ENCODE data around the gene TMEM204. TPM values are rescaled to one million over a fixed set of nuclear protein-coding genes. Genes with fewer than 3 reads are reported as not detected.

The TMEM204 gene
- polyA plus RNA-seq, 2 of the 4 experiments (the other 2 are of a cell fraction), result not detected

DNA sequence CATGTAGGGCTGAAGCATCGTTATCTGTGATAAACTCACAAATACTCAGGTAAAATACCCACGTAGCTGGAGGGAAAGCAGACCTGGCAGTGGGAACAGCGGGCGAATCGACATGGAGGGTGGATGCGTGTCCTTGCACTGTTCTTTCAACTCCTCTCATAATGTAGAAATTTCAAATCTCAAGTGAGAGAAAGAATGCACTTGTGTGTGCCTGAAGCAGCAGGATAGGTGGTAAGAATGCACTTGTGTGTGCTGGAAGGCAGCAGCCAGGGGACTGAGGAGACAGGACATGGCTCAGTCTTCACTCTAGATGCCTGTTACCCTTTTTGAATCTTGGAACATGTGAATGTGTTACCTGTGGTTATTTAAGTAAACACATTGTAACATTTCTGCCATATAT lies 68.0 kb downstream of the TMEM204 start:
- ATAC-seq, result no peak
- WGBS (ENCODE audit: missing lambda C conversion rate), result 92% methylated on average over 6 of the region's 6 CpGs
- no peak for FAIRE-seq
- TF ChIP-seq RCOR1 (IDR thresholded peaks at IDR 0.05; ENCODE audit: low read depth, low read length) (no peak), MYC (IDR thresholded peaks at IDR 0.05; ENCODE audit: borderline replicate concordance, low read length) (no peak), HOXB13 (CRISPR knock-in tag; IDR thresholded peaks at IDR 0.05; ENCODE audit: low read depth) (no peak), RARB (CRISPR knock-in tag; IDR thresholded peaks at IDR 0.05) (no peak)
- TF ChIP-seq, protein P1, sequence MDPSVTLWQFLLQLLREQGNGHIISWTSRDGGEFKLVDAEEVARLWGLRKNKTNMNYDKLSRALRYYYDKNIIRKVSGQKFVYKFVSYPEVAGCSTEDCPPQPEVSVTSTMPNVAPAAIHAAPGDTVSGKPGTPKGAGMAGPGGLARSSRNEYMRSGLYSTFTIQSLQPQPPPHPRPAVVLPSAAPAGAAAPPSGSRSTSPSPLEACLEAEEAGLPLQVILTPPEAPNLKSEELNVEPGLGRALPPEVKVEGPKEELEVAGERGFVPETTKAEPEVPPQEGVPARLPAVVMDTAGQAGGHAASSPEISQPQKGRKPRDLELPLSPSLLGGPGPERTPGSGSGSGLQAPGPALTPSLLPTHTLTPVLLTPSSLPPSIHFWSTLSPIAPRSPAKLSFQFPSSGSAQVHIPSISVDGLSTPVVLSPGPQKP (IDR thresholded peaks at IDR 0.05; ENCODE audit: low read depth, low read length), result no peak
- no peak overlapping the region for H3K4me2 ChIP-seq
- DNase-seq (ENCODE audit: low read depth in 1 of 2, low spot score in 1 of 2), result no peak
- POLR2A ChIA-PET, result interaction anchor here (1.5 kb wide), 1 partner anchor 10 kb away, joined by 3 read pairs; the partner anchor contains the start of gene IFT140
- no peak overlapping the region for H3K27ac ChIP-seq
- H3K4me1 ChIP-seq, result no peaks in the 10 kb centered on the region
- CTCF ChIA-PET, result interaction anchor here (1.6 to 2.4 kb wide), 2 partner anchors 104 to 122 kb away, joined by 4 to 7 read pairs; partner anchors contain the start of gene MAPK8IP3
- H3K9me3 ChIP-seq, result no peaks in the 10 kb centered on the region
- H3K4me3 ChIP-seq, result no peak overlapping the region

- Histone ChIP-seq H3K4me2 (no peak overlapping the region), H3K4me1 (no peaks in the 10 kb centered on the region), H3K27ac (no peak overlapping the region), H3K4me3 (no peak overlapping the region), H3K9me3 (no peaks in the 10 kb centered on the region)
- 92% methylated on average over 20 of the region's 20 CpGs for whole genome bisulfite sequencing (ENCODE audit: missing lambda C conversion rate)
- no peak for DNase-seq (ENCODE audit: low read depth in 1 of 2, low spot score in 1 of 2)
- no peak for ATAC-seq
- TF ChIP-seq EHMT2 (IDR thresholded peaks at IDR 0.05; ENCODE audit: low read depth) (no peak), RCOR1 (IDR thresholded peaks at IDR 0.05; ENCODE audit: low read depth, low read length) (no peak), SMC3 (IDR thresholded peaks at IDR 0.05) (no peak), RAD21 (conservative IDR thresholded peaks at IDR 0.05 in 1 of 2, IDR thresholded peaks at IDR 0.05 in 1 of 2) (no peak), NFE2L2 (conservative IDR thresholded peaks at IDR 0.05; ENCODE audit: low read length) (no peak), CEBPB (IDR thresholded peaks at IDR 0.05) (no peak), ZSCAN20 (CRISPR knock-in tag; IDR thresholded peaks at IDR 0.05) (no peak), ZC3H11A (IDR thresholded peaks at IDR 0.05) (no peak), NPAS2 (CRISPR knock-in tag; IDR thresholded peaks at IDR 0.05; ENCODE audit: borderline replicate concordance) (no peak), GATA3 (IDR thresholded peaks at IDR 0.05; ENCODE audit: borderline replicate concordance) (no peak), FOXS1 (CRISPR knock-in tag; IDR thresholded peaks at IDR 0.05) (no peak), FOSL2 (IDR thresholded peaks at IDR 0.05) (no peak), FOSL2 (CRISPR knock-in tag; IDR thresholded peaks at IDR 0.05) (no peak), MYC (IDR thresholded peaks at IDR 0.05; ENCODE audit: borderline replicate concordance, low read length) (no peak), HOXA7 (CRISPR knock-in tag; IDR thresholded peaks at IDR 0.05) (no peak)
- TF ChIP-seq, protein P1 (IDR thresholded peaks at IDR 0.05; ENCODE audit: low read depth, low read length), result no peak
- TF ChIP-seq, protein P2, sequence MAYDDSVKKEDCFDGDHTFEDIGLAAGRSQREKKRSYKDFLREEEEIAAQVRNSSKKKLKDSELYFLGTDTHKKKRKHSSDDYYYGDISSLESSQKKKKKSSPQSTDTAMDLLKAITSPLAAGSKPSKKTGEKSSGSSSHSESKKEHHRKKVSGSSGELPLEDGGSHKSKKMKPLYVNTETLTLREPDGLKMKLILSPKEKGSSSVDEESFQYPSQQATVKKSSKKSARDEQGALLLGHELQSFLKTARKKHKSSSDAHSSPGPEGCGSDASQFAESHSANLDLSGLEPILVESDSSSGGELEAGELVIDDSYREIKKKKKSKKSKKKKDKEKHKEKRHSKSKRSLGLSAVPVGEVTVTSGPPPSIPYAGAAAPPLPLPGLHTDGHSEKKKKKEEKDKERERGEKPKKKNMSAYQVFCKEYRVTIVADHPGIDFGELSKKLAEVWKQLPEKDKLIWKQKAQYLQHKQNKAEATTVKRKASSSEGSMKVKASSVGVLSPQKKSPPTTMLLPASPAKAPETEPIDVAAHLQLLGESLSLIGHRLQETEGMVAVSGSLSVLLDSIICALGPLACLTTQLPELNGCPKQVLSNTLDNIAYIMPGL (CRISPR knock-in tag; IDR thresholded peaks at IDR 0.05; ENCODE audit: borderline replicate concordance), result no peak
- FAIRE-seq, result no peak
- CTCF ChIA-PET, result interaction anchor here (1.0 to 2.4 kb wide), 4 partner anchors 16 to 153 kb away, joined by 3 to 7 read pairs (median 4); partner anchors contain the start of gene MAPK8IP3
- POLR2A ChIA-PET, result interaction anchor here (0.6 to 1.5 kb wide), 2 partner anchors 9 to 89 kb away, joined by 3 read pairs; partner anchors contain the start of gene IFT140
Observed at GRCh38 chr16:1602285-1602684, 68.8 kb downstream of the TMEM204 start.

Other genes with a start within 250 kb of the TMEM204 start
- 131 and 170 TPM in 2 replicates for gene UBE2I, start 224.0 kb upstream of the TMEM204 start, polyA plus RNA-seq (2011; rRNA removed)
- gene UBE2I, start 224.0 kb upstream of the TMEM204 start, polyA plus RNA-seq (2017; fragmentation: RNase III; extraction: RNeasy Plus Mini Kit Qiagen cat#74134 plus additional on column Dnase treatment), result 207 to 210 TPM (median 208 TPM) in 3 replicates
- 0.31 and 0.42 TPM in 2 replicates for gene BAIAP3, start 200.0 kb upstream of the TMEM204 start, polyA plus RNA-seq (2011; rRNA removed)
- gene BAIAP3, start 200.0 kb upstream of the TMEM204 start, polyA plus RNA-seq (2017; fragmentation: RNase III; extraction: RNeasy Plus Mini Kit Qiagen cat#74134 plus additional on column Dnase treatment), result 0.26 to 0.51 TPM (median 0.32 TPM) in 3 replicates
- 27.2 and 32.6 TPM in 2 replicates for gene TSR3, start 181.8 kb upstream of the TMEM204 start, polyA plus RNA-seq (2011; rRNA removed)
- gene TSR3, start 181.8 kb upstream of the TMEM204 start, polyA plus RNA-seq (2017; fragmentation: RNase III; extraction: RNeasy Plus Mini Kit Qiagen cat#74134 plus additional on column Dnase treatment), result 50.9 to 52.3 TPM (median 51.7 TPM) in 3 replicates
- 24.2 and 25.3 TPM in 2 replicates for gene GNPTG, start 181.7 kb upstream of the TMEM204 start, polyA plus RNA-seq (2011; rRNA removed)
- 21.9 to 24.2 TPM (median 23.4 TPM) in 3 replicates for gene GNPTG, start 181.7 kb upstream of the TMEM204 start, polyA plus RNA-seq (2017; fragmentation: RNase III; extraction: RNeasy Plus Mini Kit Qiagen cat#74134 plus additional on column Dnase treatment)
- 17.2 and 20.7 TPM in 2 replicates for gene UNKL, start 119.0 kb upstream of the TMEM204 start, polyA plus RNA-seq (2011; rRNA removed)
- 37.6 to 41.2 TPM (median 38.2 TPM) in 3 replicates for gene UNKL, start 119.0 kb upstream of the TMEM204 start, polyA plus RNA-seq (2017; fragmentation: RNase III; extraction: RNeasy Plus Mini Kit Qiagen cat#74134 plus additional on column Dnase treatment)
- gene UQCC4, start 112.9 kb upstream of the TMEM204 start, polyA plus RNA-seq (2011; rRNA removed), result 33.0 and 35.4 TPM in 2 replicates
- 21.5 to 23.6 TPM (median 23.0 TPM) in 3 replicates for gene UQCC4, start 112.9 kb upstream of the TMEM204 start, polyA plus RNA-seq (2017; fragmentation: RNase III; extraction: RNeasy Plus Mini Kit Qiagen cat#74134 plus additional on column Dnase treatment)
- not detected in 2 replicates for gene PERCC1, start 102.6 kb upstream of the TMEM204 start, polyA plus RNA-seq (2011; rRNA removed)
- not detected in 3 replicates for gene PERCC1, start 102.6 kb upstream of the TMEM204 start, polyA plus RNA-seq (2017; fragmentation: RNase III; extraction: RNeasy Plus Mini Kit Qiagen cat#74134 plus additional on column Dnase treatment)
- gene CCDC154, start 89.1 kb upstream of the TMEM204 start, polyA plus RNA-seq (2011; rRNA removed), result 0.16 and 0.34 TPM in 2 replicates
- 0.49 to 0.74 TPM (median 0.70 TPM) in 3 replicates for gene CCDC154, start 89.1 kb upstream of the TMEM204 start, polyA plus RNA-seq (2017; fragmentation: RNase III; extraction: RNeasy Plus Mini Kit Qiagen cat#74134 plus additional on column Dnase treatment)
- 17.2 and 19.9 TPM in 2 replicates for gene CLCN7, start 58.6 kb upstream of the TMEM204 start, polyA plus RNA-seq (2011; rRNA removed)
- gene CLCN7, start 58.6 kb upstream of the TMEM204 start, polyA plus RNA-seq (2017; fragmentation: RNase III; extraction: RNeasy Plus Mini Kit Qiagen cat#74134 plus additional on column Dnase treatment), result 51.6 to 69.7 TPM (median 62.8 TPM) in 3 replicates
- gene PTX4, start 44.7 kb upstream of the TMEM204 start, polyA plus RNA-seq (2011; rRNA removed), result not detected in 2 replicates
- 0.07 TPM in 2 of 3 replicates, not detected in the other for gene PTX4, start 44.7 kb upstream of the TMEM204 start, polyA plus RNA-seq (2017; fragmentation: RNase III; extraction: RNeasy Plus Mini Kit Qiagen cat#74134 plus additional on column Dnase treatment)
- 9.2 and 10.6 TPM in 2 replicates for gene TELO2, start 40.3 kb upstream of the TMEM204 start, polyA plus RNA-seq (2011; rRNA removed)
- gene TELO2, start 40.3 kb upstream of the TMEM204 start, polyA plus RNA-seq (2017; fragmentation: RNase III; extraction: RNeasy Plus Mini Kit Qiagen cat#74134 plus additional on column Dnase treatment), result 30.4 to 35.0 TPM (median 34.8 TPM) in 3 replicates
- gene IFT140, start 78.4 kb downstream of the TMEM204 start, polyA plus RNA-seq (2011; rRNA removed), result 6.8 and 6.9 TPM in 2 replicates
- gene IFT140, start 78.4 kb downstream of the TMEM204 start, polyA plus RNA-seq (2017; fragmentation: RNase III; extraction: RNeasy Plus Mini Kit Qiagen cat#74134 plus additional on column Dnase treatment), result 11.1 to 14.4 TPM (median 13.7 TPM) in 3 replicates
- gene CRAMP1, start 78.7 kb downstream of the TMEM204 start, polyA plus RNA-seq (2011; rRNA removed), result 6.5 and 8.6 TPM in 2 replicates
- 8.6 to 9.1 TPM (median 9.1 TPM) in 3 replicates for gene CRAMP1, start 78.7 kb downstream of the TMEM204 start, polyA plus RNA-seq (2017; fragmentation: RNase III; extraction: RNeasy Plus Mini Kit Qiagen cat#74134 plus additional on column Dnase treatment)
- gene JPT2, start 144.6 kb downstream of the TMEM204 start, polyA plus RNA-seq (2011; rRNA removed), result 91.6 and 97.6 TPM in 2 replicates
- 139 to 156 TPM (median 150 TPM) in 3 replicates for gene JPT2, start 144.6 kb downstream of the TMEM204 start, polyA plus RNA-seq (2017; fragmentation: RNase III; extraction: RNeasy Plus Mini Kit Qiagen cat#74134 plus additional on column Dnase treatment)
- gene MAPK8IP3, start 172.5 kb downstream of the TMEM204 start, polyA plus RNA-seq (2011; rRNA removed), result 12.0 and 13.4 TPM in 2 replicates
- 48.2 to 55.1 TPM (median 53.3 TPM) in 3 replicates for gene MAPK8IP3, start 172.5 kb downstream of the TMEM204 start, polyA plus RNA-seq (2017; fragmentation: RNase III; extraction: RNeasy Plus Mini Kit Qiagen cat#74134 plus additional on column Dnase treatment)
- 15.2 and 15.7 TPM in 2 replicates for gene NME3, start 237.9 kb downstream of the TMEM204 start, polyA plus RNA-seq (2011; rRNA removed)
- gene NME3, start 237.9 kb downstream of the TMEM204 start, polyA plus RNA-seq (2017; fragmentation: RNase III; extraction: RNeasy Plus Mini Kit Qiagen cat#74134 plus additional on column Dnase treatment), result 46.4 to 59.2 TPM (median 49.9 TPM) in 3 replicates
- 2.9 and 3.7 TPM in 2 replicates for gene EME2, start 239.1 kb downstream of the TMEM204 start, polyA plus RNA-seq (2011; rRNA removed)
- 13.0 to 17.3 TPM (median 16.5 TPM) in 3 replicates for gene EME2, start 239.1 kb downstream of the TMEM204 start, polyA plus RNA-seq (2017; fragmentation: RNase III; extraction: RNeasy Plus Mini Kit Qiagen cat#74134 plus additional on column Dnase treatment)
- gene MRPS34, start 239.5 kb downstream of the TMEM204 start, polyA plus RNA-seq (2011; rRNA removed), result 105 and 118 TPM in 2 replicates
- 210 to 220 TPM (median 214 TPM) in 3 replicates for gene MRPS34, start 239.5 kb downstream of the TMEM204 start, polyA plus RNA-seq (2017; fragmentation: RNase III; extraction: RNeasy Plus Mini Kit Qiagen cat#74134 plus additional on column Dnase treatment)
- 9.2 and 10.6 TPM in 2 replicates for gene SPSB3, start 248.9 kb downstream of the TMEM204 start, polyA plus RNA-seq (2011; rRNA removed)
- gene SPSB3, start 248.9 kb downstream of the TMEM204 start, polyA plus RNA-seq (2017; fragmentation: RNase III; extraction: RNeasy Plus Mini Kit Qiagen cat#74134 plus additional on column Dnase treatment), result 10.6 to 17.3 TPM (median 14.6 TPM) in 3 replicates
- gene NUBP2, start 249.3 kb downstream of the TMEM204 start, polyA plus RNA-seq (2011; rRNA removed), result 21.9 and 24.7 TPM in 2 replicates
- gene NUBP2, start 249.3 kb downstream of the TMEM204 start, polyA plus RNA-seq (2017; fragmentation: RNase III; extraction: RNeasy Plus Mini Kit Qiagen cat#74134 plus additional on column Dnase treatment), result 58.9 to 65.3 TPM (median 60.7 TPM) in 3 replicates